Measurements from ENCODE around the gene CHRDL2.

The CHRDL2 gene

GRCh38 chr11:74748211-74749126, 17.2 kb upstream of the CHRDL2 start, which contains the start of gene RNF169:
Gene RNF169 (plus strand): TSS chr11:74748849. CDS start chr11:74748881, 32 bp downstream.
- DNase-seq, result peak; percentile 96

- DNase-seq, result no peak
These were observed 15.6 kb upstream of the CHRDL2 start for GRCh38 chr11:74746868-74747267.

DNA sequence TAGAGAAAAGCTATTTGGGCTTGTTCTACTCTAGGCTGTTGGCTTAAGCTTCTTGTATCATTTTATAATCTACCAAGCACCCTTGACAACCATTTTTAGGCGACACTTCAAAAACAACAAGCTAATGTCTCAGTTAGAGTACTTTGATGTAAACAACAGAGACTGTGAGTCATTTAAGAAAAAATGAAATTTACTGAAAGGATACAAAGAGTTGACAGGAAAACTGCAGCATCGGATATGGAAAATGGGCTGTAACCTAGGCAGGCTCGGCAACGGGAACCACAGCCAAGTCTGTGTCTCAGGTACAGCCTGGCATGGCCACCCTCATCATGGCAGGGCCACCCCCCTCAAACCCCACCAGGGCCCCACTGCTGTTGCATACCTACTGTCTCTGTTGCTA, 13.1 kb upstream of the CHRDL2 start:
- no peak for DNase-seq

DNA sequence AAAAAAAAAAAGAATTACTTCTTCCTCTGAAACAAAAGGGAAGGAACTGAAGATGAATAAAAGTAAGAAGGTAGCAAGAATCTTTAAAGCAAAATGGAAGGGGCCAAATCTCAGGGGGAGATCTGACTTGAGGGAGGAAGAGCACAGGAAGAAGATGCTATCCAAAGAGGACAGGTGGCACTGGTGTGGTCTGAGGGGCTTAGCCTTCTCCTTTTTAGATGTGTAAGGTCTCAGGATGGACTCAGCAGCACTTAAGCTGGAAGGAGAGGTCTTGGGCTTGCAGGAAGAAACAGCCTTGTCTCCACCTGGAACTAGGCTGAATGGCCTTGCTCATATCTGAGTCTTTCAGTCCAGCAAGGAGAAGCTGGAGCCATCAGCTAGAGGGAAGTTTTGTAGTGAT, 12.4 kb upstream of the CHRDL2 start:
- no peak for DNase-seq

GRCh38 chr11:74742070-74742469, 10.8 kb upstream of the CHRDL2 start:
- no peak for DNase-seq

- DNase-seq, result peak; percentile 67
These were observed 8.5 kb upstream of the CHRDL2 start for GRCh38 chr11:74739546-74740270.

- no peak for DNase-seq
These were observed 4.8 kb upstream of the CHRDL2 start for GRCh38 chr11:74736031-74736430.

DNA sequence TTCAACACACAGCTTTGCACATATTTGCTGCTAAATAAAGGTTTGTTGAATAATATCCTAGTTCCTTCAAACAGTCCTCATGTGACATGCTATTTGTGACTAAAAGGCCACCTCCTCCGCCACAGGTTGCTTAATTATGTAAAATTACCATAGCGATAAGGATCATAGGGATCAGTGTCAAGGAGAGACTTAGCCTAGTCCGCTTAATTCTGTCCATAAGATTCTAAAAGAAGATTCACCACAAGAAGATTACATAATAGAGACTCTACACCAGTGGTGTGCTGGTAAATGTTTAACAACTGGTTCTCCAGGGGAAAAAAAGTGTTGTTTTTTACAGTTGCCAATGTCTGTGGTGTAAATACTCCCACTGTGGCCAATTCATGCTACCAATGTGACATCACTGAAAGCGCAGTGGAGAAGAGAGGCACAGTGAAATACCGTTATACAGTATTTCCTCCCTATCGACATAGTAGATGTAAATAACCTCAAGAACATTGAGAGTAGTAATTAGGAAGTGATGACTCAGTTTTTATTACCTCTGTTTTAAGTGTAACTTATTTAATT, 4.2 kb upstream of the CHRDL2 start:
- DNase-seq, result no peak

DNA sequence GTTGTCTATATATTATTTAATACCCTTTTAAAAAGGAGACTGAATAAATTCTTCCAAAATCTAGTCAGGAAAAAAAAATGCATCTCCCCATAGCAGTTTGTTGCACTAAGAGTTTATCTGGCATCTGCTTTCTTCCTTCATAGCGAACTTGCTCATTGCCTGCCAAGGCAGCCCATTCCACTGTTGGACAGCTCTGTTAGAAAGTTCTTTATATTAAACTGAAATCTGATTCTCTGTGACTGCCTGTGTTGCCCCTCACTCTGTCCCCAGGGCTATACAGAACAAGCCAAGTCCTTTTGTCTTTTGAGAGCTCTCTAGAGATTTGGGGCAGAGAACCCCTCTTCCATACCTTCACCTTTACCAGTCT, 3.3 kb upstream of the CHRDL2 start:
- no peak for DNase-seq

- no peak for DNase-seq
These were observed 510 bp downstream of the CHRDL2 start for GRCh38 chr11:74730571-74731260.

DNA sequence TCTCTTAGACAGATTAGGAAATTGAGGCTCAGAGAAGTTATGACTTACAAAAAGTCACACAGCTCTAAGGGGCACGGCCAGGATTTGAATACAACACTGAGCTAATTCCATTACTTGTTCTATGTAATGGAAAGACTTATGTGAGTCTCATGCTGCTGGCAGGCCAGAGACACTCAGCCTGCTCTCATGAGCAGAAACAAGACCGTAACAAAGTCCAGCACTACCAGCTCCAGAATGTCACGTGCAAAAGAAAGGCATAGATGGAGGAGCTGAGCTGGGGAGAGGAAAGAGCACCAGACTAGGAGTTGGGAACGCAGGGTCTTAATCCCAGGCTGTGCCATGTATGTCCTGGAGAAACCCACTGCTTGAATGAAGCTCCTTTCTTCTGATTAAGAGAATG, 1.8 kb downstream of the CHRDL2 start:
- no peak for DNase-seq

DNA sequence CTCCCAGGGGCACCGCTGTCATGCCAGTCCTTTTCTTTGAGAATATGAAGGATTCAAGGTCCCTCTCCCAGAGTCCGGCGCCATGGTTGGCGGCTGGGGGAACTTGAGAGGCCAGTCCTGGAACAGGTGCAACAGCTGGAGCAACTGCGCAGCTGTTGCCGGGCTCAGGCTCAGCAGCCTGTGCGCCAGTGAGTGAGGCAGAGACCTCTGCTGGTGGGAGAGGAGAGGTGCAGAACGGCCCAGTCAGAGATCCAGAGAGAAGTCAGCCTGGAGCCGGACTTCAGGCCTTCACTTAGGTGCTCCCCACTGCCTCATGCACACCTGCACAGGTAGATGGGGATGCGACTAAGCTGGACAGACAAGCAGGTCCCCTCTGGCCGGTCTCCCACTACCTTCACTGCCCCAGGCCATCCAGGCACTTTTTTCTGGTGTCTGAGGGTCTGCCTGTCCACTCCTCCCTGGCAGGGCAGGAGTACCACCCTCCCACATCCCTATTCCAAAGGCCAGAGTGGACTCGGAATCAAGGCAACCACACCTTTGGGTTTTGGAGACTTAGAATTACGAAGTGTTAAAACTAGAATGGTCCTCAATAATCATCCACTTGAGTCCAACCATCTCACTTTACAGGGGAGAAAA, 4.6 kb downstream of the CHRDL2 start:
- peak; percentile 71 for DNase-seq

DNA sequence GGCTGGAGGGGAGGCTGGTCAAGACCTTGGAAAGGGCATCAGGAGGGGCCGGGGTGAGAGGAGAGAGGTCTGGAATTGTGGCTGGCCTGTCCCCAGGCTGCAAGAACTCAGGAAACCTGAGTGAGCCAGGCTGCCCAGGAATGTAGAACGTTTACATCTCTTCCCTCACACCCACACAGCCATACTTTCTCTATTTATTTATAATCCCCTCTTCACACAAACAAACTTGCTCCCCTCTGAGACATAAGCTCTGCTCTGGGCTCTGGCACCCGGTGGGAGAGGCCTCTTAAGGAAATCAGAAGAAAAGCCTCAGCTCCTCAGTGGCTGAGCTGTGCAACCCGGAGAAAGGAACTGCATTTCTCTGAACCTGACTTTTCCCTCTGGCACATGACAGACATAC, 5.5 kb downstream of the CHRDL2 start:
- DNase-seq, result no peak

DNA sequence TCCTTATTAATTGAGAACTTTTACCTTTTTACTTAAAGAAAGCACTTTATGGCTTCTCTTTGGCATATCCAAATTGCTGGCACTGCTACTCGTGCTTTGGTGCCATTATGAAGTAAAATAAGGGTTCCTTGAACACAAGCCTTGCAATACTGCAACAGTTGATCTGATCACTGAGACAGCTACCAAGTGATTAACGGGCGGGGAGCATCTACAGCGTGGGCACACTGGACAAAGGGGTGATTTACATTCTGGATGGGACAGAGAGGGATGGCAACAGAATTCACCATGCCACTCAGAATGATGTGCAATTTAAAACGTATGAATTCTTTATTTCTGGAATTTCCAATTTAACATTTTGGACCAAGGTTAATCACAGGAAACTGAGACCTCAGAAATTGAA, 7.7 kb downstream of the CHRDL2 start:
- DNase-seq, result no peak

- no peak for DNase-seq
These were observed 9.8 kb downstream of the CHRDL2 start for GRCh38 chr11:74721479-74721835.

GRCh38 chr11:74720596-74721478, 10.4 kb downstream of the CHRDL2 start:
- DNase-seq, result peak; percentile 6

DNA sequence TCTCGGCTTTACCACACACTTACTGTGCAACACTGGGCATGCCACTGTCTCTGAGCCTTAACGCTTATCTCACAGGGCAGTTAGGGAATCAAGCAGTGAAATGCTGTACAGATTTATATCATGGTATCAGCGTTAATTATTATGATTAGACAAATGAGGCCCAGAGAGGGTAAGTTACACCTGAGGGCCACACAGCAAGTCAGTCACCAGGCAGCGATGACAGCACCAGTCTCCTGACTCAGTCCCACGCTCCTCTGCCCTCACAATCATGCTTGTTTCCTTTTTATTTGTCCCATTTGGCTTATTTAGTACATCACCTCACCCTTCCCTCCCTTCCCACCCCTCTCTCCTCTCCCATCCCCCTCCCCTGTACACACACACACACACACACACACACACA, 12.2 kb downstream of the CHRDL2 start:
- DNase-seq, result no peak

DNA sequence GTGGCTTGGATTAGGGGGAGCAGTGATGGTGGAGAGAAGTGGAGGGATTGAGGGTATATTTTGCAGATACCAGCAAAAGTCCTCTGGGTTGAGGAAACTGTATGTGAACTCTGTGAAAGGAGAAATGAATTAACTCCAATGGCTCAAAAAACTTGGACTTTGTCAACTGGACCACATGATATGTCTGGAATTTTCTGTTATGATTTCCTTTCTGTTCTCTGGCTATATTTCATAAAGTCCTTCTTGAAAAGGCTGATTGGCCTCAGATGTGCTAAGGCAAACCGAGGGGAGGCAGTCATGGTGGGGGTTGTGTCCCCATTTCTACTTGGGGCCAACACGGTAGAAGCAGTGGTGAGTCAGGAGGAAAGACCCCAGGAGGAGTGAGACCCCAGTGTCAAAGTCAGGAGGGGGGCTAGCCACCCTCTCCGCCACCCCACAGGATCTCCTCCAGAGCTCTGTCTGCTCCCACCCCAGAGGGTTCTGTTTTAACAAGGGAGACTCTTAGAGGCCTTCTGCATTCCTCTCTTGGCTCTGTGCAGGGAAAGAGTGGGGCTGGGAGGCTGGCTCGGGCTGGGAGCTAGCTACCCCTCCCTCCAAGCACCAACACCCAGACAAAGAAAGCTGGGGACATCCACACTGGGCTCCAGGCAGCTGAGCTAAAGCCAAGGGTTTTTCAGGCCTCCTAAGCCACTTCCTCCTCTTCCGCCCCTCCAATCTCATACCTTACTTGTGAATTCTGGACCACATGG, 13.8 kb downstream of the CHRDL2 start:
- DNase-seq, result peak; percentile 25

GRCh38 chr11:74714904-74715303, 16.3 kb downstream of the CHRDL2 start:
- DNase-seq, result no peak

DNA sequence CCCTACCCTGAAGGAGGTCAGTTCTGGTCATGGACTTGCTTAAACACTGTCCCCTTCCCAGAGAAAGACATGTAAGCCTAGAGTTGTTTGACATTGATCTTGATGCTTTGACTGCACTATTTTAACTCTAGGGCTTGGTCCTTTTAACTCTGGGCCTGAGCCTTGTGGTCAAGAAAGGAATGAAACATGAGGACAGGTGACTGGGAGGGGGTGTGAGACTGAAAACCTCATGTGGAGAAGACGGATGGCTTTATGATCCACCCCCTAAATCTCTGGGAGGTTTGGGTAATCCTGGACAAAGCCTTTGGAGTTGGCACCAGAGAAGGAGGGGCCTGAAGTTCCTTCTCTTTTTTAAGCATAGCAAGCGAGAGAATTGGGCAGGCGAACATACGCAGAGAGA, 17.5 kb downstream of the CHRDL2 start:
- no peak for DNase-seq
